HL-60/S4 treated with retinoic acid at 250 ng/mL for 4 days and 3 days (cell line): ENCODE data around the gene ODF2L.

ENCODE experiments used
- in situ Hi-C: fragments of 300-500 bp; cut with MboI; formaldehyde crosslinking; loops from 2 replicates; pipeline ENCODE4 v1.7.0; 2022; ENCODE audit warnings: low sequenced_read_pairs

ODF2L gene

GRCh38 chr1:86395751-86396497 lies at the start of gene ODF2L:
Gene ODF2L, minus strand, starts transcription at chr1:86396323. Its CDS starts 9,296 bp downstream, at chr1:86387027.
- in situ Hi-C loops, result no loop called here

DNA sequence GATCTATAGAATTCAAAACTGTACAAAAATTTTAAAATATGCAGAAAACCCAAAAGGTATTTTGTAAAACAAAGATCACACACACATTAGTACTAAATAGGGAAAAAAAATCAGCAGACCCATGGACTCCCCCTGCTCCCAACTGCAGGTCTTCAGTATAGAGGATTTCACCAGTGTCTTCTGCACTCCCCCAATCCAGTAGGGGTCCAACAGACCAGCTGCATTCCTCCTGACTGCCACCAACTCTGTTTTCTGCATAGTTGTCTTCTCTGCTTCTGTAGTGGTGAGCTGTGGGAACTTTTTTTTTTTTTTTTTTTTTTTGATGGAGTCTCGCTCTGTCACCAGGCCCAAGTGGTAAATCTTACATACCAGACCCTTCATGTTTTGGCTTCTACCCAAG lies 49.8 kb upstream of the ODF2L start:
- in situ Hi-C loops, result no loop called here

DNA sequence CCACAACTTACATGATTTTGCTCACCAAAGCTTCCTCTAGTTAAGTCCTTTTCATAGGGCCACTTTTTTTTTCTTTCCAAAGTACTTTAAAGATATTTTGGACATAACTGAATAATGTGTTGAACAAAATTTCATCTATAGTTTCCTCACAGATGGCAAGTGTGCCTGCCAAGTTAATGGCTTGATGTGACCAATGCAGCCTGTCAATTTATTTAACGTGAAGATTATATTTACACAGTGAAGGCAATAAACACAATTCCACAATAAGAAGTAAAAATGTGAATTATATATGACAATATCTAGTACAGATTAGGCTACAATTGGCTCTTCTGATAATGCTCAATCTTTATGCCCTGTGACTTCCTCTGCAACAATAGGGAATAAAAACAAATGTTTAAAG lies 45.9 kb upstream of the ODF2L start:
- in situ Hi-C loops, result no loop called here

DNA sequence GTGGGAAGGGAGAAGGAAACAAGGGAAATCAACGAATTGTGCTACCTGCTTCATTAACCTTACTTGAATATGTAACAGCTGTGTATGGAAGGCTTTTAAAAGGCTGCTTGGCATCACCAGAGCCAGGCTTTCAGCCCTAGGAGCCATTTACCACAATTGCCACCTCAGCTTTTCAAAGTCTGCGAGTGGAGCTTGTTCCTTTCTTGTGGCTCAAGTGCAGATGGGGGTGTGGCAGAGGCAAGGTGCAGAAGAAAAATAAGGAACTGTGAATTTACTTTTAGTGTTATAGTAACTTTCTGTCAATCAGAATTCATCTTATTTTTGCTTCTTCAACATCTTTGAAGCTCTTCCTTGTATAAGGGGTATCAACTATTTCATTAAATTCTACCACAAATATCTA lies 45.5 kb upstream of the ODF2L start:
- in situ Hi-C loops, result no loop called here

DNA sequence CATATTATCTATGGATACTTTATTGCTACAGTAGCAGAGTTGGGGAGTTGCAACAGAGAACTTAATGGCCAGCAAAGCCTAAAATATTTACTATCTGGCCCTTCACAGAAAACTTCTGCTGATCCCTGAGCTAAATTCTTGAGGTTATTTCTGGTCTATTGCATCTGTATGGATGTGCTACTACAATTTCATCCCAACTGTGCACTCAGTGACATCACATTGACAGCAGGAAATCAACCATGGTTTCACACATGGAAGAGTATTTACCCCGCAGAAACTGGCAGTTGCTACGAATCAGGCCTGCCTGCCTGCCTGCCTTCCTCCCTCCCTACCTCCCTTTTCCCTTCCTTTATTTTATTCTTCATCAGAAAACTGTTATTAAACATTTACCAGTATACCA lies 39.9 kb upstream of the ODF2L start:
- in situ Hi-C loops, result no loop called here

GRCh38 chr1:86435327-86435726 lies 39.2 kb upstream of the ODF2L start:
- in situ Hi-C loops, result no loop called here

DNA sequence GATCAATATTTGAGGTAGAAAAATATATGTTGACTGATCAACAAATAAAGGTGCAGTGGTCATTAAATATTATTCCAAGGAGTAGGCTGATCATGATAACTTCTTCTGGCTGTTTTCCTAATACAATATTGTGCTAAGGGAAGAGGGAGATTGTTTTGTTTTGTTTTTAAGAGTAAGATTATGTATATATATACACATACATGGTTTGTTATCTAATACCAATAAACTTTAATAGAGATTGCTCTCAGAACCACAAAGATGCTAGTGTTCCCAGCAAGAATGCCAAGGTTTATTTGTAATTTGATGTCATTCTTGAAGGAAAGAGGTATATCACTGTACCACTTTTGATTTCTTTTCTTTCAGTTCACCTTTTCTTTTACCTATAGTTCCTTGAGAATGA lies 37.9 kb upstream of the ODF2L start:
- in situ Hi-C loops, result no loop called here

DNA sequence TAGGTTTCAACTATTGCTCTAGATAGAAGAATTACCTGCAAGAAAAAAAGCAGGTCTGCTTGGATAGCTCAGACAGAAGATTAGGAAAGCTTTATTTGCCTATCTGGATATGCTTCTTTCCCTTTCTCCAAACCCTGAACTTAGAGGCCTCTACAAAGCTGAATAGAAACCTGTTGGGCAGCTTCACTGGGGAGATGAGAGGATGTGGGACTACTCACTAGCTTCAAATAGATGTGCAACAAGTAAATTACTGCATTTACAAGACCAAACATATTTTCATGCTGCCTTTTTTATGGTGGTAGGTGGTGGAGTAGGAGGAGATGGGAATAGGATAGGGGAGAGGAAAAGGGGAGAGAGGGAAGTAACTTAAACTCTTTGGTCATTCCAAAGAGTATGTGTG lies 34.3 kb upstream of the ODF2L start:
- in situ Hi-C loops, result no loop called here

DNA sequence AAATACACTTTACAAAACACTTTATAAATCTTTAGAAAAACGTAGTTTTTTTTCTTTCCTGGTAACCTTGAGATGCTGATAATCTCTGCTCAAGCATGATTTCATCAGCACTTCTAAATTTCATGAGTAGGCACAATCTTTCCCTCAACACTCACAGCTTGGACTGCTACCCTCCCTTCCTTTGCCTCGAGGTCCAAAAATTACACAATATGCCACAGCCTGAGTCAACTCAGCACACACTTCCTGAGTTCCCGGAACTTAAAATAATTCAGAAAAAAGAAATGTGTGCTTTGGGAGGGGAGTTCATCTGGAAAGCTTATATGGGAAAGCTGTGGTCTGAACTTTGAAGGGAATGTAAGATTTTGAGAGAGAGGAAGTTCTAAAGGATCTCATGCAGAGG lies 33.7 kb upstream of the ODF2L start:
- in situ Hi-C loops, result no loop called here

DNA sequence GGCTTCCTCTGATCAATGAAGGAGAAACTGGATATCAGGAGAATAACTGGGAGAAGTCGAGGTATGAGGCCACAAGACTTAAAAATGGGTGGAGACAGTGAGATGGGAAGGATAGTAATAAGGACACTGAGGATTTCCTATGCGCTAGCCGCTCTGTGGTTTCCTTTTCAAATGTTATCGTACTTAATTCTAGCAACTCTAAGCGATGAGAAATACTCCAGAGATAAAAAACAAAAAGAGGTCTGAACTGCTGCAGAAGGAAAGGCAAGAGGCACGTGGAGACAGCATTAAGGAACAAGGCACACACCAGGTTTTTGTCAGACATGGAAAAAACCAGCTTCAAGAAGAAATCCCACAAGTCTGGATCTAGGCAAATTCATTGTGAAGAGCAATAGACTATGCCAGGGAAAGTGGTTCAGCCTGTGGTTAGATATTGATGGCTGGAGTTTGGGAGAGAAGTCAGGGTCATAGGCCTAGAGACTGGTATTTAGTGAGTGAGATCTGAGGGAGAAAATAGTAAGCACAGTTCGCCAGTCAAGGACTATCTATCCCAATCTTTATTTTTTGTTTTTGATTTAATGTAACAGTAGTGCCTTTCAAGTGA lies 33.1 kb upstream of the ODF2L start:
- in situ Hi-C loops, result no loop called here

DNA sequence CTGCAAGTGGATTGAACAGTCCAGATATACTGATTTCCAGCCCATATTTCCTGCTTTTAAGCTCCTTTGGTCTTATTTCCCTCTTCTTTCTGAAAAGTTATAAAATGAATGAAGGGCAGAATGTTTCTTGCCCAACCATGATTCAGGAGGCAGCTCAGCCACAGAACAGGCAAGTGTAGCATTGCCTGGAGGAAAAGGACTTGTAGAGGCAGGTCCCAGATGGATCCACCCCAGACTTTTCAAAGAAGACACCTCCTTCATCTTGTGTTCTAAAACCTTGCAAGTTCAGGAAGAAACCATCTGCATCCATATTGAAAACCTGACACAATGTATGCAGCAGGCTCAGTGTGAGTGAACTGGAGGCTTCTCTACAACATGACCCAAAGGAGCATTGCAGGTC lies 27.8 kb upstream of the ODF2L start, which contains the start of gene CLCA2:
CLCA2 (plus strand) TSS at position 299 of the 400 bp plus-strand sequence; CDS start at position 376, 77 bp downstream.
- in situ Hi-C loops, result no loop called here

DNA sequence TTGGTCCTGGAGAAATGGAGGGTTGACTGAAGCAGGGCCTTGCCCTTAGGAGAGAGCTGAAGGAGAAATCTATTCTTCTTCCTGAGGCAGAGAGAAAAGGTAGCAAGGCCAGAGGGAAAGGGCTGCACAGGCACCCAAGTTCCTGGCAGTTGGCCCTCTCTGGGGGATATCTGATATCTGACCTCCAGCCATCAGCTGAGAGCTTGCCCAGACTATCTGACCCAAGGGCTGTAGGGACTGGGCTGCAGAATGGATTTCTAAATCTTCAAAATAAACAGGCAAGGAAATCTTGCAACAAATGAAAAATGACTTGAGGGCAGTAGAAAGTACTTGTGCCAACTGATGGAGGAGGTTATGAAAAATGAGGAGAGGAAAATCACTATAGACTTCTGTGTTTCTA lies 27.4 kb upstream of the ODF2L start:
- in situ Hi-C loops, result no loop called here

DNA sequence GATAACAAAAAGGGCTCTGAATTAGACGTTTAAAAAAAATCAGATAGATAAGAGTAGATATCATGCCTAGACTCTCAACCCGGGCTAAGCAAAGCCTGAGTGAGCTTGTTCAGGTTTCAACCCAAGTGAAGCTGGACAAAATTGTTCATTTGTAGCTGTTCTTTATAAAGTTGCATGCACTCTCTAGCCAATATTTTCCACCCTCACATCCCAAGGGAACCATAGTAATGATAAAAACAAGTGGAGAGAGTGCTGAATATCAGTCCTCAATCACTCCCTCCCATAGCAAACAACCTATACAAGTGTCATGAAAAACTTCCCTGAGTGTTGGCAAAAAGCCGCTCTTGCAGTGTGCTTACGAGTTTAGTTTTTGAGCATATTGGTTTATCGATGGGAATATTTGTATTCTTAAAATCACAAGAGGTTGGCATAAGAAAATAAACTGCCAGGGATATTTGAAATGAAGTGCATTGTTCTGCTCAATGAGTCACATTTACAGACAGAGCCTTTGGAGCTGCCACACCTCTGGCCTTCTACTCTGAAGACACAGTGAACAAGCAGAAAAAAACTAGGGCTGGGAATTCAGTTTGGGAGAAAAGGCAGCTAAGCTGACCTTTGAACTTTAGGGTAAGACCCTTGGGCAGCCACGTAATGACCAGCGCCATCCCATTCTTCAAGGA lies 25.6 kb upstream of the ODF2L start:
- in situ Hi-C loops, result no loop called here

DNA sequence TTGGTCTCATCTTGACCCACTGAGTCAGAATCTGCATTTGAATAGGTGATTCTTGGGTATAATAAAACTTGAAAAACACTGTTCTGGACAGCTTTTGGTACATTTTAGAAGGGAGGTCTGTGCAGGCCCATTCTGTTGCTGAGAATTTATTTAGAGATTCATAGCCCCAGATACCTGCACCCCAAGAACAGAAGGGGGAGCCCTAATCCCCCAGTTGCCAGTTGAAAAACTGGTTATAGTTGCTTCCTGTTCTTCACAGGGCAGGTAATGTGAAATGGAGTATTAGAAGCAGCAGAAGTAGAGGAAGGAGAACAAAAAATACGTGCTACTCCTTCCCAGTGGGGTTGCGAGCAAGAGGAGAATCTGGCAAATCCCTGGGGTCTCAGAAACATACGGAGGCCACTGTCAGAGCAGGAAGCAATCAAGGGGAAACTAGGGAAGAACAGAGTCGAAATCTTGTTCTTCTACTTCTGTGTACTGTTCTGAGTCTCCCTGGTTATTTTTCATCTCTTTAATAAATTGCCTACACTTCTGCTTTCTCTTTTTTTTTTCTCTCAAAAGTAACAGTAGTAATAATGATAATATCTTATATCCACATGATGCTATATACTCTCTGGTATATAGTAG lies 23.3 kb upstream of the ODF2L start:
- in situ Hi-C loops, result no loop called here

DNA sequence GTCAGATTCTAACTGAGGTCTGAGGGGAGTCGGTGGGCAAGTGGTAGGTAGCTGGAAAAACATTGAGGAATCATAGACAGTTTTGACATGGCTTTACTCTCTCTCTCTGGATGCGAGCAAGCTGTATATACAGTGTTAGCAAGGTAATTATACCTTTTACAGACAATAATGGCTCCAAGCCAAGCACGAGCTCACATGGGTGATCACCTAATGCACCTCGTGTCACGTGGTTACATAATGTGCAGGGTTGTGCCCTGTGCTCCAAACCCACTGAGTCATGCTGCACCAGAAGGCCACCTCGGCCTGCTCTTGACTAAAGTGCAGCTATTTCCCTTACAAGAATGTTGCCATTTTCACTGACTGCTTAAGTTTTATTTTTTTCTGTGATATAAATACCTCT lies 20.2 kb upstream of the ODF2L start:
- in situ Hi-C loops, result no loop called here

DNA sequence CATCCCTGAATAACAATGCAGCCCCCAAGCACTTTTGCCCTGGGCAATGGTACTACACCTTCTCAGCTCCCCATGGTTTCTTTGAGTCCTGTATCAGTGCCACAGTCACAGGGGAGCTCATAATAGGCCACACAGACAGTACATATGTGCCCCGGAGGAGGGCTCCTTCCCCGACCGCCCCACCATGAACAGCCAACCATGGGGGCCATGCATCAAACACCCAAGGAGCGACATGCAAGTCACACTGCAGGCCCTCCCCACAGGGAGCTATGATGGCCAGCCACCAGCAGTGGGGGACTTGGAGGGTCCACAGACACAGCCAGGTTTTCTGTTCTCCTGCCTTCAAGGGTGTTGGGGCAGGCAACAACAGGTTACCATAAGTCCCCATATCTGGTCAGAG lies 14.8 kb upstream of the ODF2L start:
- in situ Hi-C loops, result no loop called here

DNA sequence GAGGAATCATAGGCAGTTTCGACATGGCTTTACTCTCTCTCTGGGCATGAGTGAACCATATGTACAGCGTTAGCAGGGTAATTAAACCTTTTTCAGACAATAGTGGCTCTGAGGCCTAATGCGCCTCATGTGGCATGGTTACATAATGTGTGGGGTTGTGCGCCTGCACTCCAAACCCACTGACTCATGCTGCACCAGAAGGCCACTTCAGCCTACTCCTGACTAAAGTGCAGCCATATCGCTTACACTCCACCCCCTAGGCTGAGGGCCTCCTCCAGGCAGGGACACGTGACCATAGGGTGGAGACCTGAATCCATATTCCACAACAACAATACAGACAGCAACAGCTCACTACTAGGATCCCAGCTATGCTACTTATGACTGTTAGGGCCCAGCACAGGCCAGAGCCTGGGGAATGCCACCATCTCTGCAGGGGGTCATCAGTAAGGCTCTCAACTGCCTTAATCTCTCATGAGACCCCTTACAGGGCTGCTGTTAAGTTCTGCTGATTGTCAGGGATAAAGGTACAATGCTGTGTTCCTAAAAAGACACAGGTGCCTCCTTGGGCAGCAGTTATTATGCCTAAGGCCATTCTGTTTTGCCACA lies 13.4 kb upstream of the ODF2L start:
- in situ Hi-C loops, result no loop called here

- in situ Hi-C loops, result no loop called here
Measured at GRCh38 chr1:86396498-86396890, 371 bp upstream of the ODF2L start.

GRCh38 chr1:86394416-86394815 lies 1.7 kb downstream of the ODF2L start:
- in situ Hi-C loops, result no loop called here

GRCh38 chr1:86389307-86389706 lies 6.8 kb downstream of the ODF2L start:
- in situ Hi-C loops, result no loop called here

DNA sequence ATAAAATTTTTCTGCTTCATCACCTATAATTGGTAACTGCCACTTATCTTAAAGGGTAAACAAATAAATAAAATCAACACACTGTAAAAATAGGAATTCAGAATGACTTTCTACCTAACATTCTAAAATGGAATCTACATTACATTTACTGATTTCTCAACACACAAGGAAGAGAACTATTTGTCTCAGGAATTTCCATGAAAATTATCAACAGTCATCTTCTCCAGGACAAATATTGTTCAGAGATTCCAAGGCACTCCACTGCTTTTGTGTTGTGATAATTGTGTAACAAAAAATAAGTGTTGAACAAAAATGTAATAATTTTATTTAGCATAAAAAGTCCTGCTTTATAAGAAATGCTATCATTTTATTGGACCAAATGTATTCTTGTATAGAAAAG lies 7.3 kb downstream of the ODF2L start:
- in situ Hi-C loops, result no loop called here
